Mammary epithelial cell (primary cell): ENCODE results near the gene SMARCD2.

Experiments
- CTCF ChIP-seq, 2 donors: IDR thresholded peaks in 1 of 2; conservative IDR thresholded peaks in 1 of 2; 2 replicates each; pipeline ENCODE4 v1.5.1; 2011 to 2012; ENCODE audit warnings: inconsistent platforms in 2 of 2, low read length in 2 of 2, mild to moderate bottlenecking in 2 of 2, control low read depth in 1 of 2, low read depth in 1 of 2; ENCODE audit not compliant: insufficient read depth in 1 of 2; ENCODE audit errors: extremely low read depth in 1 of 2
- EZH2 ChIP-seq: IDR thresholded peaks from 2 replicates; pipeline ENCODE4 v1.6.1; 2012; ENCODE audit warnings: low read length, inconsistent platforms, borderline replicate concordance

- TF ChIP-seq EZH2 (no peak), CTCF (conservative IDR thresholded peaks at IDR 0.05 in 1 of 2, IDR thresholded peaks at IDR 0.05 in 1 of 2; ENCODE audit: extremely low read depth in 1 of 2, insufficient read depth in 1 of 2, low read depth in 1 of 2, low read length in 2 of 2) (no peak)
Measured at GRCh38 chr17:63809970-63810369, 32.5 kb downstream of the SMARCD2 start.
